Panc1 (cell line): ENCODE data around the gene TMEM273. TPM values are rescaled to one million over a fixed set of nuclear protein-coding genes. Genes with fewer than 3 reads are reported as not detected.

Experiments used
- ATAC-seq: fragments of 200-7000 bp; cut with Tn5 transposase; 2 replicates; pipeline ENCODE4 v1.9.1; 2020; ENCODE audit warnings: mild to moderate bottlenecking, moderate library complexity
- BruUV-seq: library from RNA; stranded (reverse); fragments of 400-500 nt; replicated peaks from 2 replicates; lab custom pipeline; 2021; lab: Mats Ljungman, UMichigan
- CTCF ChIA-PET: fragments of 300-600 bp; sonication (Branson Sonifier 250); formaldehyde crosslinking; loops from one replicate; lab custom pipeline; 2022; ENCODE audit warnings: antibody characterized with exemption; lab: Charles Lee
- POLR2A ChIA-PET: fragments of 300-600 bp; sonication (Branson Sonifier 250); formaldehyde crosslinking; loops from one replicate; lab custom pipeline; 2022; ENCODE audit warnings: antibody characterized with exemption; lab: Charles Lee
- DNase-seq: peaks from one replicate; pipeline ENCODE4 v3.0.0-alpha.2; 2010; ENCODE audit warnings: low read depth, low spot score
- H3K27ac ChIP-seq: 2 replicates; pipeline ENCODE4 v1.5.1; 2011; ENCODE audit warnings: mild to moderate bottlenecking, low read length, inconsistent platforms
- H3K27me3 ChIP-seq: fragments of 200-500 bp; sonication (Bioruptor generic); 2 replicates; pipeline ENCODE4 v1.6.0; 2014; ENCODE audit warnings: low read length, inconsistent platforms; ENCODE audit not compliant: control insufficient read depth, insufficient read depth
- H3K36me3 ChIP-seq: fragments of 200-500 bp; sonication (Bioruptor generic); 2 replicates; pipeline ENCODE4 v1.5.1; 2014; ENCODE audit warnings: inconsistent platforms, mild to moderate bottlenecking, low read length, moderate library complexity; ENCODE audit not compliant: control insufficient read depth, insufficient read depth
- H3K4me1 ChIP-seq: 2 replicates; pipeline ENCODE4 v1.5.1; 2011; ENCODE audit warnings: inconsistent platforms, mild to moderate bottlenecking, low read length, moderate library complexity; ENCODE audit not compliant: control insufficient read depth, insufficient read depth
- H3K4me3 ChIP-seq, 2 experiments: 2 replicates each; pipeline ENCODE4 v1.5.1; 2011 to 2012; ENCODE audit warnings: low read depth in 2 of 2, low read length in 2 of 2, mild to moderate bottlenecking in 2 of 2, inconsistent platforms in 1 of 2, moderate library complexity in 1 of 2
- H3K9me3 ChIP-seq: fragments of 200-500 bp; sonication (Bioruptor generic); 2 replicates; pipeline ENCODE4 v1.5.1; 2014; ENCODE audit warnings: low read depth, mild to moderate bottlenecking, inconsistent platforms, low read length, moderate library complexity; ENCODE audit not compliant: control insufficient read depth, insufficient read depth
- CTCF ChIP-seq: fragments of 450-650 bp; IDR thresholded peaks from 2 replicates; pipeline ENCODE4 v1.5.1; 2017; ENCODE audit warnings: mild to moderate bottlenecking
- POLR2AphosphoS5 ChIP-seq: IDR thresholded peaks from 2 replicates; pipeline ENCODE4 v1.6.1; 2012; ENCODE audit warnings: mild to moderate bottlenecking, low read depth, low read length, moderate library complexity
- SIN3A ChIP-seq: IDR thresholded peaks from 2 replicates; pipeline ENCODE4 v1.6.1; 2012; ENCODE audit warnings: low read depth, mild to moderate bottlenecking, low read length, moderate library complexity, borderline replicate concordance; ENCODE audit not compliant: insufficient read depth
- TCF7L2 ChIP-seq: IDR thresholded peaks from 2 replicates; pipeline ENCODE4 v1.6.1; 2011; ENCODE audit warnings: mild to moderate bottlenecking, low read depth, low read length, inconsistent platforms
- in situ Hi-C: cut with HindIII; loops from 2 replicates; pipeline ENCODE4 v1.10.0; 2016; ENCODE audit warnings: low sequenced_read_pairs, low pct_unique_long_range_greater_than_20kb
- intact Hi-C: fragments of 100-400 bp; cut with micrococcal nuclease; formaldehyde crosslinking; loops from one replicate; pipeline ENCODE4 v1.10.0; 2022; ENCODE audit not compliant: unreplicated experiment
- total RNA-seq: library from RNA; stranded (reverse); gene quantifications from one replicate; pipeline ENCODE4 v1.2.1, GENCODE V29; 2021; ENCODE audit not compliant: unreplicated experiment
- TF ChIP-seq, protein P1 (sequence below), 2 experiments: IDR thresholded peaks; 2 replicates each; pipeline ENCODE4 v1.6.1; 2011 to 2012; ENCODE audit warnings: low read depth in 2 of 2, control low read depth in 1 of 2, low read length in 1 of 2, mild to moderate bottlenecking in 1 of 2, moderate library complexity in 1 of 2; ENCODE audit not compliant: insufficient read depth in 1 of 2

The TMEM273 gene
- total RNA-seq, 1 experiment from 2014 or later = 0.23 TPM

GRCh38 chr10:49179699-49180443 is 8.3 kb downstream of the TMEM273 start:
- Histone ChIP-seq H3K4me3 (no peak overlapping the region), H3K36me3 (no peaks in the 10 kb centered on the region), H3K9me3 (no peaks in the 10 kb centered on the region), H3K27me3 (peaks cover 9% of the 10 kb centered on the region; the same call in 1 of the 2 replicates), H3K4me1 (no peaks in the 10 kb centered on the region), H3K27ac (no peak overlapping the region)
- DNase-seq (no peak), ATAC-seq (no peak)
- in situ Hi-C loops = no loop called here
- ChIA-PET CTCF (interaction anchor here (0.5 kb wide), 1 partner anchor 506 kb away, joined by 3 read pairs; no protein-coding TSS in a partner anchor), POLR2A (no interaction called here)
- no peak for TF ChIP-seq POLR2AphosphoS5
- no peak for TF ChIP-seq TCF7L2
- TF ChIP-seq CTCF = no peak
- TF ChIP-seq SIN3A = no peak
- TF ChIP-seq, protein P1, sequence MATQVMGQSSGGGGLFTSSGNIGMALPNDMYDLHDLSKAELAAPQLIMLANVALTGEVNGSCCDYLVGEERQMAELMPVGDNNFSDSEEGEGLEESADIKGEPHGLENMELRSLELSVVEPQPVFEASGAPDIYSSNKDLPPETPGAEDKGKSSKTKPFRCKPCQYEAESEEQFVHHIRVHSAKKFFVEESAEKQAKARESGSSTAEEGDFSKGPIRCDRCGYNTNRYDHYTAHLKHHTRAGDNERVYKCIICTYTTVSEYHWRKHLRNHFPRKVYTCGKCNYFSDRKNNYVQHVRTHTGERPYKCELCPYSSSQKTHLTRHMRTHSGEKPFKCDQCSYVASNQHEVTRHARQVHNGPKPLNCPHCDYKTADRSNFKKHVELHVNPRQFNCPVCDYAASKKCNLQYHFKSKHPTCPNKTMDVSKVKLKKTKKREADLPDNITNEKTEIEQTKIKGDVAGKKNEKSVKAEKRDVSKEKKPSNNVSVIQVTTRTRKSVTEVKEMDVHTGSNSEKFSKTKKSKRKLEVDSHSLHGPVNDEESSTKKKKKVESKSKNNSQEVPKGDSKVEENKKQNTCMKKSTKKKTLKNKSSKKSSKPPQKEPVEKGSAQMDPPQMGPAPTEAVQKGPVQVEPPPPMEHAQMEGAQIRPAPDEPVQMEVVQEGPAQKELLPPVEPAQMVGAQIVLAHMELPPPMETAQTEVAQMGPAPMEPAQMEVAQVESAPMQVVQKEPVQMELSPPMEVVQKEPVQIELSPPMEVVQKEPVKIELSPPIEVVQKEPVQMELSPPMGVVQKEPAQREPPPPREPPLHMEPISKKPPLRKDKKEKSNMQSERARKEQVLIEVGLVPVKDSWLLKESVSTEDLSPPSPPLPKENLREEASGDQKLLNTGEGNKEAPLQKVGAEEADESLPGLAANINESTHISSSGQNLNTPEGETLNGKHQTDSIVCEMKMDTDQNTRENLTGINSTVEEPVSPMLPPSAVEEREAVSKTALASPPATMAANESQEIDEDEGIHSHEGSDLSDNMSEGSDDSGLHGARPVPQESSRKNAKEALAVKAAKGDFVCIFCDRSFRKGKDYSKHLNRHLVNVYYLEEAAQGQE (IDR thresholded peaks at IDR 0.05; ENCODE audit: insufficient read depth in 1 of 2, low read depth in 2 of 2, low read length in 1 of 2) = no peak
- BruUV-seq = no TSS peak
- intact Hi-C loops = no loop called here

DNA sequence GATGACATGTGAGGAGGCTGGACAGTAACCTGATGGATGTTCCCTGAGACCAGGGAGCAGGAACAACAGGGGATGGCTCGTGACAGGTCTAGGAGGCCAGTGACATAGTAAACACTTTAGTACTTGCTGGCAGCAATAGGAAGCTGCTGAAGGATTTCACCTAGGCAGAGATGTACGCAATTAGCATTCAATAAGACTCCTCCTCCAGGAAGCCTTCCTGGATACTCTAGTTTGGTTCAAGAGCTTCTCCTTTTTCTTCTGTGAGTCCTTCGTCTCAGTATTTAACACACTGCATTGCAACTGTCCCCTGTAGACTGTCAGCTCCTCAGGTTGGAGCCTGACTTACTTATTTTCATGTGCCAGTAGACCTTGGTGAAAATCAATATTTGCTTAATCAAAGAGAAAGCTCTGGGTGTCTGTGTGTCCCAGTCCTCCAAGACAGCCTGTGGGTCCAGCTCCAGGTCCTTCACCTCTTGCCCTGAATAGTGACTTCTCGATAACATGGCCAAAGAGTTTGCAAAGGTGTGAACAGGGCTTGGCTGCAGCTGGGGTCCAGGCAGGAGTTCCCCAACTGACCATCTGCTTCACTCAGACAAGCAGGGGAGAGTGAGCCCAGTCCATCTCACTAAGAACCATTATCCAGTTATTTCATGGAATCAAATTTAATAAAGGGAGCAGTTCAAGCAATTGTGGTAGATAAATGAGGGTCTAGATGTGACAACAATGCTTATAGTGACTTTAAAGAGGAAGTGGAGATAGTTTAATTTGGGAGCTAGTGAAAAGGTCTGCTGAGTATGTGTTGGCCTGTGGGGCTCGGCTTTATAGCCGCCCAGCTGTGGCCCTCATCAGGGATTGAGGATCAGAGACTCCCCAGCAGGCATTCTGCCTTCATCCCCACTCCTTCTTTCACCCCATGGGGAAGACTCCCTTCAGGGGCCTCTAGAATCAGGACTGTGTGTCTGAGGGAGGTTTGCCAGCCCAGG is 9.4 kb downstream of the TMEM273 start:
- ChIA-PET CTCF (interaction anchor here (0.5 kb wide), 1 partner anchor 505 kb away, joined by 3 read pairs; no protein-coding TSS in a partner anchor), POLR2A (interaction anchor here (0.6 kb wide), 1 partner anchor 11 kb away, joined by 3 read pairs; no protein-coding TSS in a partner anchor)
- in situ Hi-C loops = no loop called here
- H3K27me3 ChIP-seq = peaks cover 7% of the 10 kb centered on the region; the same call in 1 of the 2 replicates
- no peak overlapping the region for H3K27ac ChIP-seq
- DNase-seq (no peak), ATAC-seq (no peak)
- intact Hi-C loops = no loop called here
- BruUV-seq = no TSS peak
- no peaks in the 10 kb centered on the region for H3K4me1 ChIP-seq
- no peaks in the 10 kb centered on the region for H3K9me3 ChIP-seq
- TF ChIP-seq TCF7L2 (no peak), POLR2AphosphoS5 (no peak), SIN3A (no peak), CTCF (no peak)
- TF ChIP-seq, protein P1 (IDR thresholded peaks at IDR 0.05; ENCODE audit: insufficient read depth in 1 of 2, low read depth in 2 of 2, low read length in 1 of 2) = no peak
- H3K4me3 ChIP-seq = no peak overlapping the region
- no peaks in the 10 kb centered on the region for H3K36me3 ChIP-seq
